Stimulated activated CD8-positive, alpha-beta memory T cell treated with anti-CD3 and anti-CD28 coated beads, Interleukin-7, amount 100 ng/mL, for 48 hours (primary cell): ENCODE measurements around the gene PHC2.

Experiments used
- DNase-seq, 2 donors: peaks; one replicate each; pipeline ENCODE4 v3.0.0-alpha.2; 2020; ENCODE audit warnings: low read depth in 1 of 2; ENCODE audit errors: extremely low read depth in 1 of 2

Gene PHC2

GRCh38 chr1:33455539-33456501, 24.9 kb upstream of the PHC2 start:
- no peak for DNase-seq

- DNase-seq: no peak
Observed at GRCh38 chr1:33454646-33455282, 23.9 kb upstream of the PHC2 start.

- DNase-seq: no peak
Observed at GRCh38 chr1:33446590-33446989, 15.7 kb upstream of the PHC2 start.

- no peak for DNase-seq
Observed at GRCh38 chr1:33445108-33445507, 14.2 kb upstream of the PHC2 start.

GRCh38 chr1:33443705-33444180, 12.8 kb upstream of the PHC2 start:
- no peak for DNase-seq

- no peak for DNase-seq
Observed at GRCh38 chr1:33443080-33443704, 12.3 kb upstream of the PHC2 start.

- DNase-seq: no peak
Observed at GRCh38 chr1:33442141-33442540, 11.2 kb upstream of the PHC2 start.

- no peak for DNase-seq
Observed at GRCh38 chr1:33441088-33441745, 10.3 kb upstream of the PHC2 start.

GRCh38 chr1:33439662-33440061, 8.8 kb upstream of the PHC2 start:
- no peak for DNase-seq

GRCh38 chr1:33438364-33439160, 7.7 kb upstream of the PHC2 start:
- DNase-seq: no peak

- DNase-seq: no peak
Observed at GRCh38 chr1:33436557-33437285, 5.8 kb upstream of the PHC2 start.

GRCh38 chr1:33435096-33435820, 4.4 kb upstream of the PHC2 start:
- no peak for DNase-seq

GRCh38 chr1:33434363-33434750, 3.5 kb upstream of the PHC2 start:
- DNase-seq: no peak

- DNase-seq: no peak
Observed at GRCh38 chr1:33433509-33434362, 2.8 kb upstream of the PHC2 start.

- DNase-seq: no peak
Observed at GRCh38 chr1:33429856-33430691, 821 bp downstream of the PHC2 start.

GRCh38 chr1:33429332-33429731, 1.6 kb downstream of the PHC2 start:
- DNase-seq: no peak

- no peak for DNase-seq
Observed at GRCh38 chr1:33428661-33429060, 2.2 kb downstream of the PHC2 start.
